ENCODE measurements around the gene CHRNA3. TPM values are rescaled to one million over a fixed set of nuclear protein-coding genes. Genes with fewer than 3 reads are reported as not detected.

Gene CHRNA3
- polyA plus RNA-seq, 1 of the 3 experiments (the other 2 are of a cell fraction), result 2.3 TPM

- POLR2A ChIA-PET, result interaction anchor here (0.6 to 1.5 kb wide), 2 partner anchors 17 to 18 kb away, joined by 3 to 6 read pairs; no protein-coding TSS in a partner anchor
- no peak overlapping the region for H3K9ac ChIP-seq
- H4K20me1 ChIP-seq (ENCODE audit: insufficient read depth), result no peaks in the 10 kb centered on the region
- H3K27ac ChIP-seq (ENCODE audit: low read depth in 2 of 2, low read length in 1 of 2), result no peak overlapping the region
- WGBS (ENCODE audit: low lambda C conversion rate), result 64% methylated on average over 9 of the region's 9 CpGs
- no peaks in the 10 kb centered on the region for H3K79me2 ChIP-seq (ENCODE audit: insufficient read depth)
- H3K4me1 ChIP-seq (ENCODE audit: control insufficient read depth in 1 of 2, insufficient read depth in 2 of 2, low read depth in 1 of 2, low read length in 1 of 2), result no peaks in the 10 kb centered on the region
- no peak for TF ChIP-seq SIN3A (IDR thresholded peaks at IDR 0.05; ENCODE audit: borderline replicate concordance, low read depth, low read length)
- TF ChIP-seq REST (IDR thresholded peaks at IDR 0.05; ENCODE audit: low read depth, low read length), result no peak
- no peak for TF ChIP-seq POLR2AphosphoS5 (IDR thresholded peaks at IDR 0.05; ENCODE audit: low read depth, low read length)
- no peak for TF ChIP-seq FOSL2 (IDR thresholded peaks at IDR 0.05; ENCODE audit: borderline replicate concordance, low read depth)
- TF ChIP-seq RXRA (IDR thresholded peaks at IDR 0.05; ENCODE audit: borderline replicate concordance, low read depth), result no peak
- TF ChIP-seq ELF1 (IDR thresholded peaks at IDR 0.05), result no peak
- TF ChIP-seq TCF12 (IDR thresholded peaks at IDR 0.05), result no peak
- no peak for TF ChIP-seq NRF1 (IDR thresholded peaks at IDR 0.05; ENCODE audit: low read depth, low read length)
- TF ChIP-seq FOXJ3 (CRISPR knock-in tag; IDR thresholded peaks at IDR 0.05), result no peak
- no peak for TF ChIP-seq YY1 (IDR thresholded peaks at IDR 0.05; ENCODE audit: low read depth)
- no peak for TF ChIP-seq EZH2phosphoT487 (IDR thresholded peaks at IDR 0.05; ENCODE audit: borderline replicate concordance, low read depth)
- TF ChIP-seq MEF2A (IDR thresholded peaks at IDR 0.05; ENCODE audit: borderline replicate concordance, low read depth), result no peak
- no peak for TF ChIP-seq JUND (IDR thresholded peaks at IDR 0.05)
- no peak for TF ChIP-seq MXI1 (IDR thresholded peaks at IDR 0.05; ENCODE audit: low read depth, low read length)
- TF ChIP-seq, protein P1, sequence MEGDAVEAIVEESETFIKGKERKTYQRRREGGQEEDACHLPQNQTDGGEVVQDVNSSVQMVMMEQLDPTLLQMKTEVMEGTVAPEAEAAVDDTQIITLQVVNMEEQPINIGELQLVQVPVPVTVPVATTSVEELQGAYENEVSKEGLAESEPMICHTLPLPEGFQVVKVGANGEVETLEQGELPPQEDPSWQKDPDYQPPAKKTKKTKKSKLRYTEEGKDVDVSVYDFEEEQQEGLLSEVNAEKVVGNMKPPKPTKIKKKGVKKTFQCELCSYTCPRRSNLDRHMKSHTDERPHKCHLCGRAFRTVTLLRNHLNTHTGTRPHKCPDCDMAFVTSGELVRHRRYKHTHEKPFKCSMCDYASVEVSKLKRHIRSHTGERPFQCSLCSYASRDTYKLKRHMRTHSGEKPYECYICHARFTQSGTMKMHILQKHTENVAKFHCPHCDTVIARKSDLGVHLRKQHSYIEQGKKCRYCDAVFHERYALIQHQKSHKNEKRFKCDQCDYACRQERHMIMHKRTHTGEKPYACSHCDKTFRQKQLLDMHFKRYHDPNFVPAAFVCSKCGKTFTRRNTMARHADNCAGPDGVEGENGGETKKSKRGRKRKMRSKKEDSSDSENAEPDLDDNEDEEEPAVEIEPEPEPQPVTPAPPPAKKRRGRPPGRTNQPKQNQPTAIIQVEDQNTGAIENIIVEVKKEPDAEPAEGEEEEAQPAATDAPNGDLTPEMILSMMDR (IDR thresholded peaks at IDR 0.05), result no peak
- TF ChIP-seq RFX5 (IDR thresholded peaks at IDR 0.05; ENCODE audit: low read length), result no peak
- CTCF ChIA-PET, result interaction anchor here (1.7 to 2.0 kb wide), 2 partner anchors 22 to 49 kb away, joined by 7 to 8 read pairs; no protein-coding TSS in a partner anchor
- H3K9me3 ChIP-seq, result no peaks in the 10 kb centered on the region
- H3K4me3 ChIP-seq (ENCODE audit: low read depth in 2 of 2, low read length in 1 of 2), result no peak overlapping the region
- DNase-seq, result no peak
- no peaks in the 10 kb centered on the region for H3F3A ChIP-seq (replicated peaks; ENCODE audit: insufficient read depth)
- peaks cover 5% of the 10 kb centered on the region; the same call in 1 of the 2 replicates for H3K27me3 ChIP-seq (ENCODE audit: insufficient read depth)
- H3K9me2 ChIP-seq, result no peaks in the 10 kb centered on the region
- H2AFZ ChIP-seq (ENCODE audit: low read depth), result no peak overlapping the region
- H3K36me3 ChIP-seq (replicated peaks in 1 of 2; ENCODE audit: control insufficient read depth in 1 of 2, insufficient read depth in 2 of 2, low read length in 1 of 2), result no peaks in the 10 kb centered on the region
- H3K4me2 ChIP-seq, result no peak overlapping the region
Measured at GRCh38 chr15:78660584-78660983, 39.8 kb upstream of the CHRNA3 start.
